NB4 (cell line): ENCODE results near the gene FAM171A1.
"Not testable (repeated sequence)": the region's sequence is repeated elsewhere in the genome, so short reads cannot be mapped to it uniquely, and the experiment has no call there.

Experiments used
- DNase-seq: peaks from one replicate; pipeline ENCODE4 v3.0.0; 2010; ENCODE audit warnings: low read depth
- H3K4me3 ChIP-seq: one replicate; pipeline ENCODE4 v1.5.1; 2011; ENCODE audit warnings: mild to moderate bottlenecking, low read depth, low read length, moderate library complexity
- CTCF ChIP-seq: IDR thresholded peaks from one replicate; pipeline ENCODE4 v1.5.1; 2012; ENCODE audit warnings: low read depth, low read length
- MAX ChIP-seq: IDR thresholded peaks from 2 replicates; pipeline ENCODE4 v1.6.1; 2011; ENCODE audit warnings: low read depth, low read length
- MYC ChIP-seq: IDR thresholded peaks from 2 replicates; pipeline ENCODE4 v1.6.1; 2011; ENCODE audit warnings: low read depth, low read length
- POLR2A ChIP-seq: IDR thresholded peaks from 2 replicates; pipeline ENCODE4 v1.6.1; 2011; ENCODE audit warnings: mild to moderate bottlenecking; ENCODE audit not compliant: insufficient read length; ENCODE audit errors: extremely low read depth

The FAM171A1 gene

GRCh38 chr10:15391491-15391890, 20.4 kb upstream of the FAM171A1 start:
- H3K4me3 ChIP-seq: no peak overlapping the region
- TF ChIP-seq POLR2A: no peak
- TF ChIP-seq CTCF: no peak
- no peak for TF ChIP-seq MAX
- no peak for TF ChIP-seq MYC
- no peak for DNase-seq

GRCh38 chr10:15388172-15388571, 17.1 kb upstream of the FAM171A1 start:
- not testable (repeated sequence) for H3K4me3 ChIP-seq, DNase-seq

- TF ChIP-seq POLR2A (no peak), MYC (no peak), CTCF (no peak), MAX (no peak)
- no peak overlapping the region for H3K4me3 ChIP-seq
- no peak for DNase-seq
Observed at GRCh38 chr10:15387021-15387420, 15.9 kb upstream of the FAM171A1 start.

GRCh38 chr10:15385552-15386455, 14.7 kb upstream of the FAM171A1 start:
- H3K4me3 ChIP-seq: no peak overlapping the region
- no peak for DNase-seq
- TF ChIP-seq POLR2A: no peak
- TF ChIP-seq MYC: no peak
- no peak for TF ChIP-seq MAX
- no peak for TF ChIP-seq CTCF

GRCh38 chr10:15381420-15381819, 10.3 kb upstream of the FAM171A1 start:
- no peak overlapping the region for H3K4me3 ChIP-seq
- no peak for DNase-seq
- TF ChIP-seq MYC (no peak), POLR2A (no peak), CTCF (no peak), MAX (no peak)

GRCh38 chr10:15379078-15379477, 8.0 kb upstream of the FAM171A1 start:
- DNase-seq: no peak
- TF ChIP-seq MYC (no peak), MAX (no peak), CTCF (no peak), POLR2A (no peak)
- H3K4me3 ChIP-seq: no peak overlapping the region
